Hepatic stellate cell (primary cell): ENCODE results near the gene TIMP3.

Experiments
- DNase-seq: peaks from one replicate; pipeline ENCODE4 v3.0.0; 2011; ENCODE audit warnings: low spot score

The TIMP3 gene

DNA sequence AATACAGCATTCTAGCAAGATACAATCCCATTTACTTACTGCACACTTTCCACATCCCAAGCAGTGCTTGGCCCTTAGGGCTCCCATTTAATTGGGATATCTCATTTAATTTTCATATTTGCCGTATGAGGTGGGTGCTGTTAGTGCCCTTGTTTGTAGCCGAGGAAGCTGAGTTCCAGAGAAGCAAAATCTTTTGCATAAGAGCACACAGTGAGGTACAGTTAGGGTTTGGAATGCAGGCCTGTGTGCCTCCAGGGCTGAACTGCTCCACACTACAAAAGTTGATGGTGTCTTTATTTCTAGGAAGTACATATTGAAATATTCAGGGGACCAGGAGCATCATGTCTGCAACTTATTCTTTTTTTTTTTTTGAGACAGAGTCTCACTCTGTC lies 15.5 kb upstream of the TIMP3 start:
- DNase-seq = no peak

DNA sequence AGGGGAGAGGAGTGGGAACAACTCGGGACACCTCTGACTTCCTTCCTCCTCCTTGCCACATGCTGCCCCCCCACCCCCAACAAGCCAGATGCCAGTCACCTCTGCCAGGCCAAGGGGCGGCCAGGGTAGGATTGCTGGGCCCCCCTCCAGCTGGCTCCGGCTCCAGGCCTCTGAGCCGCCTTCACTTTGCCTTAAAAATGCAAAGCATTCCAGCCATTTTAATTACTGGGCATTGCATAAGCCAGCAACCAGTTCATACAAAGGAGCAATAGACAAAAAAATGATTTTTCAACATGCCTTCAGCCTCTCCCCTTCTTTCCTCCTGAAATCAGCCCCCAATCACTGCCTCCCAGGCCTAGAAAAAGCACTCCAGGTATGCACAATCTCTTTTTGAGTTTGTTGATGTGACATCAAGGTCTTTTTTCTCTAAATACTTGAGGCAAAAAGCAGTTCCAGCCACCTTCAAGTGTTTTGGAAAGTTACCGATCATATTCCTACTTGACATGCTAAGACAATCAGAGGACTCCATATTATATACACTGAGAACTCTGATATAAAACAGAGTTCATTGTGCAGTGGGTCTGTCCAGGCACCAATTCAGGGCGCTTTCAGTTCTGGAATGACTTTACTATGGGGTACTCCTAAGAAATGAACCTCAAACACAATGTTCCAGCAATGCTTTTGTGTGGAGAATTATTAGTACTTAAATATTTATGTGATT lies 12.4 kb upstream of the TIMP3 start:
- no peak for DNase-seq

DNA sequence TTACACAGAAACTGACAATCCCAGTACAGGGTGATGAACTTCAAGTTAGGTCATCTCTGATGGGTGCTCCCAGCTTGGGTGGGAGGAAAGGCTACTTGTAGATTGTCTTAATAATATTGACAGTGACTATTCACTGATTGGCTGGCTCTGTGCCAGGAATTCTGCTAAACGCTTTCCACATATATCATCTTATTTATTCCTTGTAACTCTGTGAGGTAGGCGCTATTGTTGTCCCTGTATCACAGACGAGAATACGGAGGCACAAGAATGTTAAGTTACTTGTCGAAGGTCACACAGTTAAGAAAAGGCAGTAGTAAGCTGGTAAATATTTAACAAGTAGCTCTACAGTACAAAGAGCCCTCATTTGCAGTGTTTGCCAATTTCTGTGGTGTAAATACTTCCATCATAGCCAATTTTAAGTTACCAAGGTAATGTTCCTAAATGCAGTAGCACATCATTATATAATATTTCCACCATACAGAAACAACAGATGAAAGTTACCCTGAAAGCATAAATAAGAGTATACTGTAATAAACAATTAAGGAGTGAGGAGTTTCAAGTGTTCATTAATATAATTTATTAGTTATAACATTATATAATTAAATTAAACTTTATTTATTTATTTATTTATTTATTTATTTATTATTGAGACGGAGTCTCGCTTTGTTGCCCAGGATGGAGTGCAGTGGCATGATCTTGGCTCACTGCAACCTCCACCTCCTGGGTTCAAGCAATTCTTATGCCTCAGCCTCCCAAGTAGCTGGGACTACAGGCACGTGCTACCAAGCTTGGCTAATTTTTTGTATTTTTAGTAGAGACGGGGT lies 11.5 kb upstream of the TIMP3 start:
- DNase-seq = no peak

DNA sequence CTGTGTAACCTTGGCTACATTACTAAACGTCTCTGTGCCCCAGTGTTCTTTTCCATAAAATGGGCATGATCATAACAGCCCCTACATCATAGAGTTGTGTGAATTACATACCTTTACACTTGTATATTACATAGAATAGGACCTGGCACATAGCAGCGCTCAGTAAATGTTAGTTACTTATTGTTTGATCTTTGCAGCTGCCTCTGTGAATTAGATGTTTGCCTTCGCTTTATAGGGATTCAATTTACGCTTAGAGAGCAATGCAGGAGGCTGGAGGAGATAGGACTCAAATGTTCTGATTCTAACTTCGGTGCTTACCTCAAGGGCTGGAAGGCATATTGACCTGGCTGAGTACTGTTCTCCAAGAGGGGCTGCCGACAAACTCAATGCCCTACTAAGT lies 10.4 kb upstream of the TIMP3 start:
- no peak for DNase-seq

DNA sequence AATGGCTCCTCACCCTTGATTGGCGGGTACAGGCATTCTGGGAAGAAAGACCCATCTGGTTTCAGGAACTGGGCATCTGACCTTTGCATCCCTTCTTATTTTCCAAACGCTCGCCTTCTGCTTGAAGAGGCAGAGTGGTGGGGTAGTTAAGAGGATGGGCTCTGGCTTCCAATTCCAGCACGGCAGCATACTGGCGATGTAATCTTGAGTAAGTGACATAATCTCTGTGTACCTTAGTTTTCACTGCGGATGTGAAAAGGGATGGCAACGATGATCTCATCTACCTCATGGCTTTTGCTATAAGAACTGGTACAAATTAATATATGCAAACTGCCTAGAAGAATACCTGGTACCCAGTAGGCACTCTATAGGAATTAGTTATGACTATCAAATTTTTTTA lies 10.0 kb upstream of the TIMP3 start:
- DNase-seq = no peak

DNA sequence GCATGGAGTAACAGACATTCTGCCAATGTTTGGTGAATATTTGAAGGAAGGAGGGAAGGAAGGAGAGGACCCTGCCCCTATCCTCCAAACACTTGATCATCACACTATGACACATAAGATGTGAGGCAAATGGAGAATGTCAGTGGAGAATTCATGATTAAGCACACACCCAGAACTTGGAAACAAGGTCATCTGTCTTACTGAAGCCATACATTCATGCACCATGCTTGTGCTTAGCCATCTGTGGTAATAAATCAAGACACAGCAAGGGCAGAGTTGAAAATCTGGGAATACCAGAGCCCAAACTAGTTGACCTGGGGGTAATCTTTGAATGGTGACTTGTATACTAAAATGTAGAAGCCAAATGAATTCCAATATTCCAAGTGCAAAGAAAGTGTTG lies 7.9 kb upstream of the TIMP3 start:
- DNase-seq = no peak

DNA sequence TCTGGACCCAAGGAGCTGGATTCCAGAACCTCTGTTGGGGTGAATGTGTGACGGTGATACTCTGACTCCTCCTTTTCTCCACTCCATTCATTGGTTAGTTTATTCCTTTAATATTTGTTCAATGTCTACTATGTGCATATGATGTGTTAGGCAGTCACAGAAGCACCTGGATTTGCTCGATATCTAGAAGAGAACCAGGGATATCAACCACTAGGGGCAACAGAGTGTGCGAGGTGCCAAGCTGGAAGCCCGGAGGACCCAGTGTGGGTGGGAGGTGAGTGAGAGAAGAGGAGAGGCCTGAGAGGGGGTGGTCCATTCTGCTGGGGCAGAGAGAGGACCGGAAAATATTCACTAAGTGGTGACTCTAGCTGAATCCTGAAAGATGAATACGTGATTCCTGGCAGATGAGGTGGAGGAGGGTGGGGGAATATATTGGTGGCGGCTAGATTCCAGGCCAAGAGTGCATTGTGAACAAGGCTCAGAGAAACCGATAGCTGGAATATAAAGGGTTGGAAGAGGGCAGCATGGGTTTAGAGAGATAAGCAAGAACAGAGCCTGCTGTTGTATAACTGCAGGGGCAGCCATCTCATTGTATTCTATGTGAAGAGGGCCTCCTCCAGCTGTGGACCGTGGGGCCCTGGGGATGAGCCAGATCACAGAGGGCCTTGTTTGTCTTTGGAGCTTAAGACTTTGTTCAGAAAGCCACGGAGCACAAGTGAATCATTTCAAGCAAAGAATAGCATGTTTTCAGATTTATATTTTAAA lies 6.9 kb upstream of the TIMP3 start:
- DNase-seq = no peak

DNA sequence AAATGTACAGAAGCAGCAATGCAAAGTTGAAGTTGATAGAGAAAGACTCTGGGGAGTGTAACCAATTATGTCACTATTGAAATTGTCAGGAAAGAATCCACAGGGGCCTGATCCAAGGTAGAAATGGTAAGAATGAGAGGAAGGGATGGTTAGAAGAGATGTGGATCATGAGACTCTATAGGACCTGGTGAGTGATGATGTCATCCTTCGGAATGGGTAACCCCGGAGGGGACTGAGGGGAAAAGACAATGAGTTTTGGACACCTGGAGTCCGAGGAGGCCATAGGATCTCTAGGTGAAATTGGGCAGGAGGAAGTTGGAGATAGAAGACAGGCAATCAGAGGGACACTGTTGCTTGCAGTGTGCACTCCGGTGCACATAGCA lies 6.3 kb upstream of the TIMP3 start:
- DNase-seq = no peak

DNA sequence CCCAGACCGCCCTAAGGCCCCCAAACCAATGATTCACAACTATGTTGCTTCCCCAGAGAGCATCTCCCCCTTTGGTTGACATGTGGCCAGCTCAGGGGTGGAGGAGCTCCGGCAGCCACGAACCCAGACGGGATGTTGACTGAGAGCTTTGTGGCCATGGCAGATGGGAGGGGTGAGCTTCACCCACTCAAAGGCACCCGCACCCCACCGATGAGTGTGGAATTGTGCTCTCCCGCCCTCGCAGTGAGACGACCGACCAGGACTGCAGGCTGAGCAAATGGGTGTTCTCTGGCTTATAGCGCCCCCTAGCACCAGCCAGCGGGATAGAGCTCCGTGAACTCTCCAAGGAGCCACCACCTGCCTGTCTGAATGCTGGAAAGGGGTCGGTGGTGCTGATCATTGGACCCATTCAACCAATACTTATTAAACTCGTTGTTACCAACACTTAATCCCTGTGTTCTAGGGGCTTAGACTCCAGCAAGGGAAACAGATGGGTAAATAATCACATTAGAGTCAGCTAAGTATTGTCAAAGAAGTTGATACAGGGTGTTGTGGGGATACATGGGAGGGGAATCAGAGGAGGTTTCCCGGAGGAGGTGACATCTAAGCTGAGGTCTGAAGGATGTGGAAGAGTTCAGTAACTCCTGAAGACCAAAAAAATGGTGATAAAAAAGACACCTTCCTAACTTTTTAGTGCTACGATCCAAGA lies 4.5 kb upstream of the TIMP3 start:
- DNase-seq = peak; percentile 81

DNA sequence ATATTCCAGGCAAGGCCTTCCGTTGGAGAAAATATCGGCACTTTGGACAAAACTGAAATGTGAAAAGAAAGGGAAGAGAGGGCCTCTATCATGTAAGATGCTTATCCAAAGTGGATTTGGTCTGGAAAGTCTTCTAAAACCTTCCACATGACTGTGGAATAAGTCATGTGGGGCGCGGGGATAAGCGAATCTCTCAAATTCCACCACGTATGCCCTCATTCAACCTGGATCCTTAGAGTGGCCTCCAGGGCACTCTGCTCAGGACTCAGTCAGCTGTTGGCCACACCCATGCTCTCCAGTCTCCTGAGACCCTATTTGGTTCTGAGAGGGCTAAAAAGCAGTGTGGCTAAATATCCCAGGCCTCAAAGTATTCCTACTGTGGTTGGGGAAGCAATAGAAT lies 2.0 kb upstream of the TIMP3 start:
- no peak for DNase-seq

DNA sequence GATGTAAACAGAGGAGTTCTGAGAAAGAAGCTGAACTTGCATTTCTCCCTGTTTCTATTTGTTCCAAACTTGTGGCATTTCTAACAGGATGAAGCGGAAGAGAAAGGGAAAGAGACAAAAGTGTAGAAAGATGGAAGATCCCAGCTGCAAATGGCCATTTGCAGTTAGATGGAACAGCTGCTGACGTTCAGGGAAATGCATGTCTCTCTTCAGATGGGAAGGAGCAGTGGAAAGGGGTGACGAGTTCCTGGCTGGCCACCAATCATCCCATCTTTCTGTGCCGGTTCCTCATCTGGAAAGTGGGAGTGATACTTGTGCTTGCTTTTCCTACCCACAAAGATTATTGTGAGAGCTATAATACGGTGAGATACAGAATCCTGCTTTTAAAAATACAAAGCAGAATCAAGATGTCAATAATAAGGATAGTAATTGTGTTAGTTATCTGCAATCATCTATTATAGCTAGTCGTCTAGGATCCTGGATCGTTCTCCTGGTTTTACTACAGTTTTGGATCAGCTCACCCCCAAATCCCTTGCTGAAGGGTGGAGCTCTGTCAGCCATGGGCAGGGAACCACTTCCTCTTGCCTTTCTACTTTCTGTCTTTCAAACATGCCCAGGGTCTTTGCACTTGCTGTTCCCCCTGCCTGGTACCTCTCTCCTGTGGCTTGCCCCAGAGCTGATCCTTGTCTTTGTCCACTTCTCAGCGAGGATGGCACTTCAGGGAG lies 1.2 kb upstream of the TIMP3 start:
- no peak for DNase-seq

DNA sequence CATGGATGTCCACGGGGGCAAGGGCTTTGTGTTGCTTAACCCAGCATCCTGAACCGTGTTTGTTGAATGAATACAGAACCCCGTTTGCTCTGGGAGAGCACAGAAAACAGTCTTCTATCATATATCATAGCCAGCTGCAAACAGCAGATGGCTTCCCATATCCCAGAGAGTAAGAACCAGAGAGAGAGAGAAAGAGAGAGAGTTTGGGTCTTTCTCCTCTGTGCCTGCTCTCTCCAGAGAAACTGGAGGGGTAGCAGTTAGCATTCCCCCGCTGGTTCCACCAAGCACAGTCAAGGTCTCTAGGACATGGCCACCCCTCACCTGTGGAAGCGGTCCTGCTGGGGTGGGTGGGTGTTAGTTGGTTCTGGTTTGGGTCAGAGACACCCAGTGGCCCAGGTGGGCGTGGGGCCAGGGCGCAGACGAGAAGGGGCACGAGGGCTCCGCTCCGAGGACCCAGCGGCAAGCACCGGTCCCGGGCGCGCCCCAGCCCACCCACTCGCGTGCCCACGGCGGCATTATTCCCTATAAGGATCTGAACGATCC lies 440 bp upstream of the TIMP3 start:
- DNase-seq = no peak

DNA sequence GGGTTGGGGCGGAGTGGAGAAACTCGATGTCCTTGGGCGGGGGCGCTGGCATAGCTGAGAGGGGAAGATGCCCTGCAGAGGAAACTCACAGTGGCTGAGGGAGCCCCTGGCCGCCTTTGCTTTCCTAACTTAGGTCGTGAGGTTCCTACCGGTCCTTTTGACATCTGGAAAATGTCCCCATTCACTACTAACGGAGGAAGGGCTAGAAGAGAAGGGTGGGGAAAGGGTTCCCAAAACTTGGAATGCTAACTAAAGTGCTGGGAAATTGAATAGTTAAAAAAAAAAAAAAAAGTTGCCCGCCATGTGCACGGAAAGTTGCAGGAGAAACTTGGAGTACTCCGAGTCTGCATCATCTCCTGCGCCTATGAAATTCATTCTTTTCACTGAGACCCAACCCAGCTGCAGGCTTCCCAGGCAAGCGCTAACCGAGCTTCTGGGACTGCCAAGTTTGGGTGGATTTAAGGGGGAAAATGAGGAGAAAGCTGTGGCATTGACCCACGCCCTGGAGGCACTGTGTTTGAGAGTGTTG lies 796 bp downstream of the TIMP3 start:
- peak; percentile 38 for DNase-seq

DNA sequence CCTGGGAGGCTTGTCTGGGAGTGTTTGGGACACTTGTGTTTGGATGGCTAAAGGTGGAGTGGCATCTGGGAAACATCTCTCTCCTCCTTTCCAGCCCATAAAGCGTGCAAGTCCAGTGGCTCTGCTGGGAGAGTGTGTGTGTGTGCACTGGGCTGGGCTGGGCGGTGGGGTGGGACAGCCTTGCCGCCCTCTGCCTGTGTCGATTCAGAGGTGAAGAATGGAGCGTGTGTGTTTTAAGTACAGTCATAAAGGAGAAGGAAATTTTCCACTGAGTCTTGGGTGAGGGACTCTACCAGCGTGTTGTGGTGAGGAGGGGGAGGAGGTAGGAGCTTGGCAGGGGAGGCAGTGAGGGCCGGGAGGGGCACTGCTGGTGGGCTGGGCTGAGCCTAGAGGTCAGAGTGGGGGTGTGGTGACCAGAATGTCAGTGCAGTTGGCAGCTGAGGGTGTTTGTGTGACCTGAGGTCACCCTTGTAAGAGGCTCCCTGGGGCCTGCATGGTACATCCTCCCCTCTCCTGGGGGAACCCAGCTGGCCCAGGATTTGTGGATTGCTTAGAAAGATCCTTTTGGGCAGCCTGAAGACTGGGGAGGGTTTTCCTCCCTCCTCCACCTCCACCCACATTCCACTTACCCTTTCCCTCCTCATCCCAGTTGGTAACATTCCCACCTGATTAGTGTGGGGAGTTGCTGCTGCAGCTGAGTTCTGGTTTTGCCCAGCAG lies 1.7 kb downstream of the TIMP3 start:
- DNase-seq = peak; percentile 72

DNA sequence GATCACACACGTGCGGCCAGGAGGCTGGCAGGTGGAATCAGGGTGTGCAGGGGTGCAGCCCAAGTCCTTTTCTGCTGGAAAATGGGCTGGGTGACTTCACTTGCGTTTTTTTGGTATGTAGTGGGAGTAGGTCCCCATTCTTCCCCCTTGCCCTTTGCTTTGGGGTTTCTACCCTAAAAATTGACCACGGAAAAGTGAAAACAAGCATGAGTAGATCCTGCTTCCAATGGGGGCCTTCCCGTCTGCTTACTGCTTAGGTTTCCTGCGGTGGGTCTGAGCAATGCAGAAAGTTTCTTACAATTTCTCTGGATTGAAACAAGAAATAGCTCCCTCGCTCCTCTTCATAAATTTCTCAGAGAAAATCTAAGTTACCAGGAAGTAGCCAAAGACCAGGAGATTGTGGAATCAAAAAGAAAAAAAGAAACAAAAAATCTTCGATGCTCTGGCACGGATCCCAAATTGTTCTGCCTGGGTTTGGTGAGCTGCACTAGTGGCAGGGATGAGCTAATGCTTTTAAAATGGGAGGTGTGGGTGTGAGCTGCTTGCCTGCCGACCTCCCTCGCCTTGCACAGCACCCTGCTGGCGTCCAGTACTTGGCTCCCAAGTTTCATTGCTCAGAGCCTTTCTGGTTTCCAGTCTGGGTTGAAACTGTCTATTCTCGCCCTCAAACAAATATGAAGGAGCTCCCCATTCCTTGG lies 2.4 kb downstream of the TIMP3 start:
- DNase-seq = peak; percentile 75

DNA sequence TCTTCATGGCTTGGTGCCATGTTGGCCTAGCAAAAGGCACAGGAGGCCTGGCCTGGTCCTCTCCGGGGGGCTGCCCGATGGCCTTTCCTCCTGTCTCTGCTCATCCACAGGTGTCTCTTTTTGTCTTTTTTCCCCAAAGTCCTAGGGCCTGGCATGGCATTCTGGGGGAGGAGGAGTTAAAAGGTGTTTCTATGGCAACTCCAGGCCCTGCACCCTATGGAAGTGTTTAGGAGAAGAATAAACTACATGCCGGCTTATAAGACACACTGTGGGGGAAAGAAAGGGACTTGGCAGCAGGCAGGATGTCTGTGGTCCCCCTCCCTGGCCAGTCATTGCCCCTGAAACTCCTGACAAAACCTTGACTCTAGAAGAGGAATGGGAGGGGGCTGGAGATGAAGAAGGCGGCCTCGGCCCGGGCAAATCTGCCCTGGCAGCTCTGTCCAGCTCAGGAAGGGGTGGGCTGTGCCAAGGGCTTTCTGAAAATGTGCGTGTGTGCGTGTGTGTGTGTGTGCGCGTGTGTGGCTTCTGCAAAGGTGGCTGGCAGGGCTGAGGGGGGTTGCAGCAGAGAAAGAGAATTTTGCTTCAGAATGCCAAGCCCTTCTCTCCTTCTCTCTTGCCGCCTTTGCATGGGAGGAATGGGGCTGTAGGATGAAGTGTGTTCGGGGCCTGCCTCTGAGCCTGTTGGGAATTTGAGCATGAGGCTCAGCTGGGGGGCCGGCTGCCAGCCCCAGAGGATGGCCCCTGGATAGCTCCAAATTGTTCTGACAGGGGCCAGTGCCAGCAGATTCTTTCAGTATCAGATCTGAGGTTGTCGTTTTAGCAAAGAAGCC lies 3.2 kb downstream of the TIMP3 start:
- DNase-seq = no peak

DNA sequence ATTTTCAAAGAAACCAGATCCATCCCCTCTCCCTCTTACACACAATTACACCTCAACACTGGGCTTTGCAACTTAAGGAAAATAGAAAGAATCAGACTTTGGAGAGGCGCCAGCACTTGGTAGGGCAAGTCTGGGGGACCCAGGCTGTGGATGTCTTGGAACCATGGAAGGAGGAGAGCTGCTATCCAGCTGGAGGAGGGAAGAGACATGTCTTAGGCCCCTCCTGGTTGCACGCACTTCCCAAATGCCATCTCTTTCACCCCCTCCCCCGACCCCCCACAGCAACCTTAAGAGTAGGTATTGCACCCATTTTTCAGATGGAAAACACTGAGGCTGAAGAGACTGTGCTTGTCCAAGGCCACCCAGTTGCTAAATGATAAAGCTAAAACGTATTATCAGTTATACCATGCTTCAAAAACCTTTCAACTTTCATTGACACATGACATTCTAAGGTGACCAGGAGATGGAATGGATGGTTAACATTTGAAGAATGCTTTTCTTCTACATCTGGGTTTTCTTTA lies 3.9 kb downstream of the TIMP3 start:
- no peak for DNase-seq

DNA sequence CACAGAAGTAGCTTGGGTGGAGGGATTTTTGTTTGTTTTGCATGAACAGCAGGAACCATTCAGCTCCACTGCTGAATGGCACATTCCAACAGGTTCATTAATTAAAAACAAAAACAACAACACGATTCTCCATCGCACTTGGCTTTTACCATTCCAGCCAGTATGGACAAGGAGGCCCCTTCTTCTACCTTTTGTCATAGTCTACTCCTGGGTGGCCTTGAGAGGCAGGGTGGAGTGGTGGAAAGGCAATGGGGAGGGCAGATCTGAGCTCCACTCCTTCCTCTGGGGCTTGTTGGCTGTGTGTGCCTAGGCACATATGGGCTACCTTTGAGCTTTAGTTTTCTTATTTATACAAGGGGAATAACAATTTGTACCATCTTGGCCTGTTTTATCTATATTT lies 4.8 kb downstream of the TIMP3 start:
- DNase-seq = no peak

DNA sequence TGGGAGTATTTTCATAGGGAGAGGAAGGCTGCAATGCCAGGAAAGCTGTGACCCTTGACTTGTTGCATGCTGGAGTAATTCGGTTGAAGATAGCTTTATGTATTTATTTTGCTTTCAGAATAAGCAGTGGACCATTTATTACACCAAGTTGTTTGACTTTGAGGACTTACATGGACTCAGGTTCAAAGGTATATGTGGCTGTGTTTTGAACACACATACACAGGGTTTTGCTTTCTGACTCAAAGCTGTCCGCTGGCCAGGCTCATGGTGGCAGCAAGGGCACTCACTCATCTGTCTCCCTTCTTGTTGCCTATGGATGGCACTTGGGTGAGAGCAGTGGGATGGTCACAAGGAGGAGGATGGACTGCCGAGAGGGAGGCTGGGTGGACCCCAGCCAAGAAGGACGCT lies 6.5 kb downstream of the TIMP3 start:
- no peak for DNase-seq
